HG03095 (cell line): ENCODE measurements around the gene STRN3.

Experiments used
- ATAC-seq: cut with Tn5 transposase; IDR thresholded peaks from one replicate; pipeline ENCODE4 v1.9.1; 2021; ENCODE audit warnings: moderate library complexity; ENCODE audit not compliant: unreplicated experiment

STRN3 gene

DNA sequence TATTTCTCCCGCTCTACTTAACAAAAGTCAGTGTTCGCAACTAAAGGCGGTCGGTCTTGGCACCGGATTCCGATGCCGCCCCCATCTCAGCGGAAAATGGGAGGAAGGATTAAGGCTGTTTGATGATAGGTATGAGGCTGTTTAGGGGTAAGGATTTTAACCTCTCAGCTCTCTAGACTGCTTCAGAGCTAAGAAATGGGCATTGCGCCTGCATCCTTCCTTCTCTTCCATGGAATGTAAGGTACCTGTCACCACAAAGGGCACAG, 150.5 kb downstream of the STRN3 start:
- no peak for ATAC-seq

GRCh38 chr14:30874999-30875787, 151.0 kb downstream of the STRN3 start:
- peak; percentile 20 for ATAC-seq

- ATAC-seq: peak; percentile 69
Observed at GRCh38 chr14:30874120-30874998, 151.8 kb downstream of the STRN3 start, which contains the start of gene COCH. COCH (plus strand) TSS chr14:30874559; CDS start chr14:30874939, 380 bp downstream.

- no peak for ATAC-seq
Observed at GRCh38 chr14:30873308-30874119, 152.7 kb downstream of the STRN3 start.

- ATAC-seq: no peak
Observed at GRCh38 chr14:30872602-30873001, 153.6 kb downstream of the STRN3 start.

DNA sequence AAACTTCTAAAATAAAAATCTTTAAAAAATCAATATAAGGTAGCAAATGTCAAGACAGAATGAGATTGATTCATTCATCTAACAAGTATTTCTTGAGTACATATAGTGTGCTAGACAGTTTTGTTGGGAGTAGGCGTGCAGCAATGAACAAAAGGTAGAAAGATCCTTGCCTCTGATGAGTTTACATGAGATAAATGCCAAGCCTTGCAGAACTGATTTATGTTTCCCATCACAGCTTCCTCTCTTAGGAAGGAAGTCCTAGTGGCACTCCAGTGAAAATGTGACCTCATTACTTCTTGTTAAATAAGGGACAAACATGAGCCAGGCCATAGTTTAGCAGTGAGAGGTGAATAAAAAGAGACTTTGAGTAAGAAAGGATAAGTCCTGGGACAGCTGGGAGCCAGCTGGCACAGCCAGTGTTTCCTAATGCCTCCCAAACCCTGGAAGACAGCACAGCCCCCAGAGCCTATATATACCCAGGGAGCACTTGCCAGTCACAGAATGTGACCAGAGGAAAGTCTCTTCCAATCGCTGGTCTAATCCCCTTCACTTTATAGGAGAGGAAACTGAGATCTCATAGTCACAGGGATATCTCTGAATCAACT, 156.5 kb downstream of the STRN3 start:
- ATAC-seq: no peak

DNA sequence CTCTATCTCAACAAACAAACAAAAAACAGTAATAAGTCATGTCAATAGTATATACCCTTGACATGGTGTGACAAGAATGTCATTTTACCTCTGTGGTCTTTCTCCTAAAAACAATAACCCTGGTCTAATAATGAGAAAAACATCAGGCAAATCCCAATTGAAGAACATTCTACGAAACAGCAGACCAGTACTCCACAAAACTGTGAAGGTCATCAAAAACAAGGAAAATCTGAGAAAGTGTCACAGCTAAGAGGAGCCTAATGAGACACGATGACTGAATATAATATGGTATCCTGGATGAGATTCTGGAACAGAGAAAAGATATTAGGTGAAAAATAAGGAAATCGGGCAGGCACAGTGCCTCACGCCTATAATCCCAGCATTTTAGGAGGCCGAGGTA, 157.4 kb downstream of the STRN3 start:
- ATAC-seq: no peak

GRCh38 chr14:30864934-30865333, 161.2 kb downstream of the STRN3 start:
- ATAC-seq: no peak

DNA sequence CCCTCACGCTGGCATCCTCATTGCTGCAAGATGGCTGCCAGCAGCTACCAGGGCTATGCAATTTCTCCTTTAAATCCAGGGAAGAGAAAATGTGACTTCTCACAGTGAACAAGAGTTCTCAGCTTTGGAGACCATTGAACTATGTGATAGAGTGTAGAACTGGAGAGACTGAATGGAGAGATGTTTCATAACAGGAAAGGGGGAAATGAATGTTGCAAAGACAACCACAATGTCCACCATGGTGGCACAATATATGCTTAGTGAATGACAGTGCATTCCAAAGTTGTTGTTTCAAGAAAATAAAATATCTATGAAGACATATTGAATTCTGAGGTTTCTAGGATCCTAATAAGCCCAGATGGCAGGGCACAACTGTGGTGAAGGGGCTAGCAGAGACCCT, 165.0 kb downstream of the STRN3 start:
- no peak for ATAC-seq

GRCh38 chr14:30855345-30856037, 170.7 kb downstream of the STRN3 start:
- ATAC-seq: peak; percentile 79

DNA sequence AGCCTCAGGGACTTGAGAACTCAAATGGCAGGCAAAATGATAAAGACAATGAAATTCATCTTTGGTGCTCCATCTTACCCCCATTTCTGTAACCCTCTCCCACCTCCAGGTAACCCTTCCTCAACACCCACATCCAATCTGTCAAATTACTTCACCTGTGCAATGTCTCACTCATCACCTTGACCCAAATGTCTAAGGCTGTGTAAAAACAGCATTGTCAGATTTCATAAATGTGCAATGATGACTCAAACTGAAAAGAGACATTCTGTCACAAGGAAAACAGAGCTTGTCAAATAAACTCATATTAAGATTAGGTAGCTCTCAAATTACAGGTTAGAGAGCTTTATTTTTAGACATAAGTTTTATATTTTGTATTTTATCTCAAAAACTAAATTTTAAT, 171.7 kb downstream of the STRN3 start:
- no peak for ATAC-seq

DNA sequence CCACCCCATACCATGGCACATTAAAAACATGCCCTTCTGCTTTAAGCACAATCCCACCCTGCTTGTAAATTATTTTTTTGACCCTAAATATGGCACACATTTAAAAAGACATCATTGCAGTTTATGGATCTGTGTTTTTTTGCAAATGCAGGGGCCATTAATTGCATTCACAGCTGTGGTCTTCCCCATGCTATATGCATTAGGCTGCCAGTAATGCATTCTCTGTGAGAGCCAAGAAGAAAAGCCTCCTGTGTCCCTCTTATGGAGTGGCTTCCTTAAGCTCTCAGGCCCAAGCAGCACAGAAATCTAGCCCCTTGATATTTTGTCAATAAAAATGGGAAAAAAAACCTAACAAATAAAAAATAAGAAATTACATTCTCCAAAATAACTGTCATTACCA, 172.2 kb downstream of the STRN3 start:
- ATAC-seq: no peak

DNA sequence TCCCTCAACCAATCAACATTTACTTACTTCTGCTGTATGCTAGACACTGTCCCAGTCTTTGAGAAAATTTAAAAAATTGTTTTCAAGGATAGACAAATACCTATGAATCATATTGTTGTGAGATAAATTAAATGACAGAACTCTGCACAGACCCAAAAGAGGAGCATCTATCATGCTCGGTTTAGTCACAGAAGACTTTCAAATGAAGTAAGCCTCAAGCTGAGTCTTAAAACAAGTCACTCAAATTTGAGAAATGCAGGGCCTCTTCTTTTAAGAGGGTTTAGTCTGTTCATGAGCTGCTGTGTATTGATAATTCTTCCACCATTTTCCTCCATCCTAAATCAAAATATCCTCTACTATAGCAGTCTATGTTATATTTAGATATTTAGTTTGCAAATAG, 176.2 kb downstream of the STRN3 start:
- no peak for ATAC-seq

- peak; percentile 97 for ATAC-seq
Observed at GRCh38 chr14:30849354-30849753, 176.8 kb downstream of the STRN3 start.

DNA sequence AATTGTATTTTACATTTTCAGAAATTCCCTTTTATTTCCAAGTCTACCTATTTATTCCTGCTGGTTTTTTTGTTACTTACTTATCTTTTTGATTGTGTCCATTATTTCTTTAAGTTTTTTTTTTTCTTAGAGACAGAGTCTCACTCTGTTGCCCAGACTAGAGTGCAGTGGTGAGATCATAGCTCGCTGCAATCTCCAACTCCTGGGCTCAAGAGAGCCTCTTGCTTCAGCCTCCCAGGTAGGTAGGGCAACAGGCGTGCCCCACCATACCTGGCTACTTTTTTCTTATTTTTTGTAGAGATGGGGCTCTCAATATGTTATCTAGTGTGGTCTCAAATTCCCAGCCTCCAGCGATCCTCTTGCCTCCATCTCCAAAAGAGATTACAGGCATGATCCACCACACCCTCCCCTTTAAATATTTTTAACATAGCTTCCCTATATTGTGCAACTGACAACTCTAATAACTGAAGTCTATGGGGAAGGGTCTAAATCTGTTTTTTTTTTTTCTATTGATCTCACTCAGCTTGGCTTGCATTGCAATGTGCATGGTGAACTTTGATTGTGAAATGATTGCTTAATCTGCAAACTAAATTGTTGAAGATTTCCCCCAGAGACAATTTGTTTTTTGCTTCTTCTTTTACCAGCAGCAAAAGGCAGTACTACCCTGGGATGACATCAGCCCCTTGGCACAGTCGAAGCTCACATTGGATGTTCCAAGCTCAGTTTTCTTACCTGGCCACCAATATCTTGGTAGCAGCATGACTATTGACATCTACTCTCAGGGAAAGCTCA, 177.5 kb downstream of the STRN3 start:
- peak; percentile 17 for ATAC-seq
